Left ventricle myocardium superior (tissue), 1 donor: Measurements from ENCODE around the gene PLPPR4. TPM values are rescaled to one million over a fixed set of nuclear protein-coding genes. Genes with fewer than 3 reads are reported as not detected.
"Not testable (repeated sequence)": the region's sequence is repeated elsewhere in the genome, so short reads cannot be mapped to it uniquely, and the experiment has no call there.

Experiments
- ATAC-seq: fragments of 200-7000 bp; cut with Tn5 transposase; one replicate; pipeline ENCODE4 v1.9.1; 2020; ENCODE audit warnings: mild to moderate bottlenecking, moderate library complexity
- DNase-seq: peaks from one replicate; pipeline ENCODE4 v3.0.0-alpha.2; 2020
- intact Hi-C: fragments of 100-400 bp; cut with micrococcal nuclease; formaldehyde crosslinking; loops from one replicate; pipeline ENCODE4 v1.11.0; 2022
- total RNA-seq: library from RNA; stranded (reverse); fragmentation: NEBNext Ultra II Directional; extraction: Animal tissue kit (Norgen Biotek cat#: 25700); gene quantifications from one replicate; pipeline ENCODE4 v1.2.1, GENCODE V29; 2021
- donor health status: DM: no; HTN: yes; CAD: no; lungs with severe emphysema.

Gene PLPPR4
- total RNA-seq, 1 donor from 2014 or later: 0.55 TPM

DNA sequence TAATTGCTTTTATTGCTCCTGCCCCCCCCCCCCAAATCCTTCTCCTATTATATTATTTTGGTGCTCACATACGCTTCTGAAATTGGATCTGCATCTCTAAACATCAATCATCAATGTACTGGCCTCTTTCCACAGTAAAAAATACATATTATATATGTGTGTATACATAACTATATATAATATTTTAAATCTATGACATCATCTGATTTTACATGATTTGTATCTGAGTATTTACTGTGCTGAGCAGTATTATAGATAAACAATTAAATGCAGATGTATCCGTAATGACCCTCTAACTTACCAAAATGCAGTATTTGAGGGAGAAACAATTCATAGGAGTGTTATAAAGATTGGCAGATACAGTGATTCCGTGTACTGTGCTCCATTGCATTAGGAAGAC, 832 bp downstream of the PLPPR4 start:
- intact Hi-C loops: no loop called here
- no peak for ATAC-seq
- DNase-seq: no peak

DNA sequence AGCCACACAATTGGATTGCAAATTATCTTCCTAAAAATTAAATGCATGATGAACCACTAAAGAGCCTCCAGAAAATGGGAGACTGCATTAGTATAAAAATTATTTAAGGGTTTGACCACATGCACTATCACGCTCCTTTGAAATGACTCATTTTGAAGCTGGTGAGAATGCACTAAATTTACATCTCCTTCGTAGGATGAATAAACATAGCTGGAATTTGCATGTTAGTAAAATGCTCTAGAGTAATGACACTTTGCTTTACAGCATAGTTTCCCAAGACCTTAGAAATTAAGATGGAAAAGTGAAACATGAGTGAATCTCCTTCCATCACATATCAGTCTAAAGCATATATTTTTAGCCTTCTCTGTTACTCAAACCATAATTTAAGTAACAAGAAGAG, 2.4 kb downstream of the PLPPR4 start:
- intact Hi-C loops: no loop called here
- DNase-seq (no peak), ATAC-seq (no peak)

GRCh38 chr1:99268021-99268420, 3.7 kb downstream of the PLPPR4 start:
- ATAC-seq (no peak), DNase-seq (no peak)
- intact Hi-C loops: no loop called here

DNA sequence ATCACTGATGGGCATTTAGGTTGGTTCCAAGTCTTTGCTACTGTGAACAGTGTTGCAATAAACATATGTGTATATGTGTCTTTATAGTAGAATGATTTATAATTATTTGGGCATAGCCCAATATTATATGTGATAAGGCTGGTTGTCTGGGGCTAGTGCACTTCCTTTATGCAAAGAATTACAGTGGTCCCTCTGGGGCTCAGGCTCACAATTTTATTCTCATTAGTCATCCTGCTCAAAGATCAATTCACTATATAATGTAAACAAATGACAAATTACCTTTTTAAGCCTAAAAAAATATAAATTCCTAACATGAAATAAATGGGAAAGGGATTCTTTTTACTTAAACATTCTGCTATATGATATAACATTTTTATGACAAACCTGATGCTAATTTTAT, 5.0 kb downstream of the PLPPR4 start:
- ATAC-seq (no peak), DNase-seq (no peak)
- intact Hi-C loops: no loop called here

- DNase-seq (no peak), ATAC-seq (no peak)
- intact Hi-C loops: no loop called here
Observed at GRCh38 chr1:99270646-99271045, 6.4 kb downstream of the PLPPR4 start.

DNA sequence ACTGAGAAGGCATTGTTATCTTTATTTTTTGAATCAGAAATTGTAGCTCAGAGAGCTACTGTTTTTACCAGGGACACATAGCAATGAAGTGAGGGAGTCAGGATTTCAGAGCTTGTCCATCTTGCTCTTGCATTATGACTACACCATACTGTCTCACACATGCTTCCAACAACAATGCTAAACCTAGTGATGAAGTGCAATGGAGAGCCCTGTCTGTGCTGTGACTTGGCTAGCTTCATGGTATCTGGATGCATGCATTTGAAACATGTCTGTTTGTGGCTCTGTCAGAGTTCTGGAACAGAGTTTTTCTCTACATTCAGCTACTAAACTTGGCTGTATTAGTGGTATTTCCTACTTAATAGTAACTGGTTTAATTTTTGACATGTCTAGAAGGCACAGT, 7.0 kb downstream of the PLPPR4 start:
- ATAC-seq (no peak), DNase-seq (no peak)
- intact Hi-C loops: no loop called here

GRCh38 chr1:99277066-99277465, 12.8 kb downstream of the PLPPR4 start:
- no peak for ATAC-seq
- no peak for DNase-seq
- intact Hi-C loops: no loop called here

GRCh38 chr1:99279525-99279924, 15.2 kb downstream of the PLPPR4 start:
- ATAC-seq: no peak
- intact Hi-C loops: no loop called here

DNA sequence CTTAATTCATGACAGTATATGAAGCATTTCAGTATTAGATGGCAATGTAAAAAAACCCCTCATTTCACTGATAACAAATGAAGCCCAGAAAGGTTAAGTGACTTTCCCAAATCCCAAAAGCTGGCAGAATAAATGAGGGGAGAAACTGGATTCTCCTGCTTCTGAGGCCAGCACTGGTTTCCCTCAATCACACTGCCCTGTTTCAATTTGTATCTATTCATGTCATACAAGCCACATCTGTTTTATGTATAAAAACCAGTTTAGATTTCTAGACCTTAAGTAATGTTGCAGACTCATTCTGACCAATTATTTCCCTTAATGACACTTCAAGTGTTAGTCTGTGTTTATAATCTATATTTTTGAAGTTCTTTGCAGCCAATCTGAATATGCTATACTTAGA, 16.8 kb downstream of the PLPPR4 start:
- no peak for DNase-seq
- no peak for ATAC-seq
- intact Hi-C loops: no loop called here

More at GRCh38 chr1:99279525-99279924, 15.2 kb downstream of the PLPPR4 start:
- no peak for DNase-seq

- no peak for DNase-seq
- ATAC-seq: no peak
- intact Hi-C loops: no loop called here
Observed at GRCh38 chr1:99282536-99282935, 18.2 kb downstream of the PLPPR4 start.

DNA sequence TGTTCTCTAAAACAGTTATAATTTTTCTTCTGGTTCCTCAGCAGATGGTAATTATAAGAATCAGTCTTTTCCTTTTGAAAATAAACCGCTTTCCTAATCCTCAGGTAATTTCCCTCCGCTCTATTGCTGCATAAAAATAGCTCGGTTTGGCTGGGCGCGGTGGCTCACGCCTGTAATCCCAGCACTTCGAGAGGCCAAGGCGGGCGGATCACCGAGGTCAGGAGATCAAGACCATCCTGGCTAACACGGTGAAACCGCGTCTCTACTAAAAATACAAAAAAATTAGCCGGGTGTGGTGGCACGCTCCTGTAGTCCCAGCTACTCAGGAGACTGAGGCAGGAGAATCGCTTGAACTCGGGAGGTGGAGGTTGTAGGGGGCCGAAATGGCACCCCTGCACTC, 19.2 kb downstream of the PLPPR4 start:
- intact Hi-C loops, DNase-seq, ATAC-seq: not testable (repeated sequence)

GRCh38 chr1:99292886-99293285, 28.6 kb downstream of the PLPPR4 start:
- ATAC-seq (no peak), DNase-seq (no peak)
- intact Hi-C loops: no loop called here

DNA sequence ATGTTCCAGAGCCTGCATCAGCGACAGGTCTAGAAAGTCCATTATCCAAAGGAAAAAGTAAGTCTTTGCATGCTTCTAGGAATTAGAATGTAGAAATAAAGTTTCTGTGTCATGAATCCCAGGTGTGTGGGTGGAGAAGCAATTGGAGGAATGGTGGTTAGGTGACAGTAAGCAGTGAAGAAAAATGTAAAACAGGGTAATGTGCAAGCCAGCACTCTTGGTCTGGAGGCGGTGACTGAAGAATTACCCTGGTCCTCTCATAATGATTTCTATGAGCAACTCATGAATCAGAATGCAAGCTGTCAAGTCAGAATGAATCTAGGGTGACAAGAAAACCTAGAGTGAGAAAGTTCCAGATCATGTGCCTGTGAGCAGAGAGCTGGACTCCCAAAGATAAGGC, 33.6 kb downstream of the PLPPR4 start:
- ATAC-seq: no peak
- intact Hi-C loops: no loop called here
- DNase-seq: no peak

DNA sequence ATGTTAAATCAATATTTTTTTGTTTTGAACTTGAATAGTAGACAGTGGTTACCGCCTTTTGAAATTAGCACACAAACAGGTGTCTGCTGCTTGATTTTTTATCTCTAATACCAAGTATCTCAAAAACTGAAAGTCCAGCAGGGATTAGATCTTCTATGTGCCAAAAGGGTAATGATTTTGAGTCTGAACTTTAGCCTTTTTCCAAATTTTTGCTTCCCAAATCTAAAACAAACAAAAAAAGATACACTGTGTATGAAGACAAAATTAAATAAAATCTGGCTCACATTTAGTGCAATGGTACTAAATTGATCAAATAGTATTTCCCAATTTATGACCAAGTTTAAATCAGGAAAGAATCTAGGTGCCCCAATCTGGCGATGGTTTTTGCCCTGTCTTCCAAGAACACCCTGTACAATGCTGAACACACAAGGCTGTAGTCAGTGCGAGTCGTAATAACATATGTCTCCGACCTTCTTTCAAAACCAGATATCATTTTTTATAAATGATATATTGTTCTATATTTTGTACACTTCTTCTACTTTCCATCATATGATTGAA, 40.5 kb downstream of the PLPPR4 start:
- ATAC-seq (no peak), DNase-seq (no peak)
- intact Hi-C loops: no loop called here

DNA sequence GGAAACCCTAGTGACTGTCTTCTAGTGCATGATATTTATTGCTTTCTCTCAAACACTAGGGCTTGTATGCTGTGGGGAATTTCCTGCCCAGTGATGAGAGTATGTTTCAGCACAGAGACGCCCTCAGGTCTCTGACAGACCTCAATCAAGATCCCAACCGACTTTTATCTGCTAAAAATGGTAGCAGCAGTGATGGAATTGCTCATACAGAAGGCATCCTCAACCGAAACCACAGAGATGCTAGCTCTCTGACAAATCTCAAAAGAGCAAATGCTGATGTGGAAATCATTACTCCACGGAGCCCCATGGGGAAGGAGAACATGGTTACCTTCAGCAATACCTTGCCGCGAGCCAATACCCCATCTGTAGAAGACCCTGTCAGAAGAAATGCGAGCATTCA, 41.3 kb downstream of the PLPPR4 start:
- ATAC-seq (no peak), DNase-seq (no peak)
- intact Hi-C loops: no loop called here

GRCh38 chr1:99306056-99306455, 41.8 kb downstream of the PLPPR4 start:
- no peak for DNase-seq
- intact Hi-C loops: no loop called here
- no peak for ATAC-seq

GRCh38 chr1:99306644-99307043, 42.4 kb downstream of the PLPPR4 start:
- ATAC-seq (no peak), DNase-seq (no peak)
- intact Hi-C loops: no loop called here

DNA sequence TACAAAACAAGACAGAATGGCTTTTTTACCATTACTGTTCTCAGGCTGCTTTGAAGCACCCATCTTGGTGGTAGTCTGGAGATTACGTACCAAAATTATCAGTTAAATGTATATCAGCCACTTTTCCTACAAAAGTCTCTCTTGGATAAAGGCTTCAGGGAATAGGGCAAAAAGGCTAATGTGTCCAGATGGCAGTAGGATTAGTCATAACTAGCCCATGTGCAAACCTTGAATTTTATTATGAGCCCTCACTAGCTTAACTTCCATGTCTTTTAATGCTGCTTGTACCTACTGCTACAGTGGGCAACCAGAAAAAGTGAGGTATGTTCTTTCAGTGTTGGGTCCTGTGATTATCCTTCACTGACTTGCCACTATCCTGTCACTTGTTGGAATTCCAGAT, 51.0 kb downstream of the PLPPR4 start:
- intact Hi-C loops: no loop called here
- ATAC-seq (no peak), DNase-seq (no peak)

- ATAC-seq (no peak), DNase-seq (no peak)
- intact Hi-C loops: no loop called here
Observed at GRCh38 chr1:99326215-99326949, 62.1 kb downstream of the PLPPR4 start.

DNA sequence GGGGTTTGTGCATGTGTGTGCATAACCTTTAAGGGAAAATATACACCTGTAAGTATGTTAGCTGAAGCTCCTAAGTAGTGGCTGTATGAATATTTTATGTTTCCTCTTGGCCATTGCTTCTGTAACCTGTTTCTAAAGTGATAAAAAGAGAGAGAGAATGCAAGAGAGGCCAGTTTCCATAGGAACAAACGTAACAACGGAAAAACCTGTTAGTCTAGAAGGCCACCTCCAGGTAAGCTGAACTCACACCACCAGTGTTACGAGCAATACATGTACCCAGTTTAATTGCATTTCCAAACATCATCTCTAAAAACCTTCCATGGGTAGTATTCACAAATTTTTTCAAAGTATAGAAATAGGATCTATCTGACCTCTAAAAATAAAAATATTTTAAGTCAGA, 63.1 kb downstream of the PLPPR4 start:
- ATAC-seq: no peak
- no peak for DNase-seq
- intact Hi-C loops: no loop called here

DNA sequence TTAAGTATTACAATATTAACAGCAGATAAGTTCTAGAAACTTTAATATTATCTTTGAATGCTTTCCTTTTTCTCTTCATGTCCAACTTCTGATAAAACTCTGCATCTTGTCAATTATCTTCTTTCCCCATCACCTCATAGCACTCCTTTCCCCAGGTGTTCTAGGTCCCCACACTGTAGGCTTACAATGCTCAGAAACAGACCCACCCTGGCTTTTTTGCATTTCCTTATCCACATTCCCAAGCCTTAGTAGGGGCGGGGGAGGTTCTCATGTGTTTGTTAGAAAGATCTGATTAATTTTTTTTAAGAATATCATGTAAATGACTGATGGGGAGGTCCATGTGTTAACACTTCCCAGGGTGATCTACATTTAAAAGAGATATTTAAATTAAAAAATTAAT, 63.9 kb downstream of the PLPPR4 start:
- DNase-seq (no peak), ATAC-seq (no peak)
- intact Hi-C loops: no loop called here
